NCI-H1048 (cell line): ENCODE measurements around the gene STON1.
"Not testable (repeated sequence)": the region's sequence is repeated elsewhere in the genome, so short reads cannot be mapped to it uniquely, and the experiment has no call there.

Experiments
- DNase-seq: peaks from one replicate; lab custom pipeline; 2025; lab: John Stamatoyannopoulos, UW

Gene STON1

DNA sequence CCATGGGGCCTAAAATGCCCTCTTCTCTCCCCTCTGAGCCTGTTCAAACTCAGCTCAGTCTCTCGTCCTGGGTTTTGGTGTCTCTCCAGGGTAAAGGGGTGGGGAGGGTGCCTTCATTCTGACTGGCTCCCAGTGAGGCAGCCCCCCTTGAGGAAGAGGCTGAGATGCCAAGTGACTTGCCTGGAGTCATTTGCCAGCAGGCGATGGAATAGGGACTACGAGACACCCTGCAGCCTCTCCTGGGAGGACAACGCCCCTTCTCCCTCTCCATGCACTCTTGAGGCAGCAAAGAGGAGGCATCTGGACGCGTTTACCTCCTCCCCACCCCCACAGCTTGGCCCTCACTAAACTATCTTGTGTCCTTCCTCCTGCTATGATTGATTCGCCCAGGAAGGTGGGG is 760 bp upstream of the STON1 start:
- DNase-seq, result no peak

DNA sequence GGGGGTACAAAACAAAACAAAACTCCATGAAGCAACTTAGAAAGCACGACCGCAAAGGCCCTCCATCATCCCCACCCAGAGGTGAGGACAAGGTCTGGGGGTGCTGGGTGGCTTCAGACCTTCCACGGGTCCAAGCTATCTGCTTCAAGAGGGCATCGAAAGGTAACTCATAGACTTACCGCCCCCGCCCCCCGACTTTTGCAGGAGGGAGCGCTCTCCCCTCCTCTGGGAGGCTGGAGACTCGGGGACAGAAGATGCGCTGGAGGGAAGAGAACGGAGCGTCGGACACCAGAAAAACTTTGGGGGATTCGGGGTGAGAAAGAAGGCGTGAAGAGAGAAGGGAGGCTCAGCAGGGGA is 300 bp upstream of the STON1 start:
- DNase-seq, result no peak

DNA sequence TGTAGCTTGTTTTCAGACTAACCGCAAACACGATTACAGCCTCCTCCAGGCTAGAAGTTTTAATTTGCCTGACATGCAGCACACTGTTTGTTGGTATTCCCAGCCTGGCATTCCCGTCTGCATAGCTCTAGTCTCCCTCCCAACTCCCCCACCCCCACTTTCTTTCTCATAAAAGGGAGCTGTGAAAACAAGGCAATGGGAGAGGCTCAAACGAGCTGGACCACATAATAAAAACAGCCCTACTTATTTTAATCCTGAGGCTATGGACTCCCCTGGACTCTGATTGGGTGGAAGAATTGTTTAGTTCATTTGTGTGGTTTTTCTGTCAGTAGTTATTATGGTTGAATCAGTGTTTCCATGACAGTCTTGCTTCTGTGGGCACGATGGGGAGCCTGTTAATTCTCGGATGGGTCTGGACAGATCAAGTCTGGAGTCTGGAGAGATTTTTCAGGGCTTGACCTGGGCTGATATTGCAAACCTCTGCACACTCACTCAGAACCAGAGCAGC is 1.2 kb downstream of the STON1 start:
- DNase-seq, result peak; percentile 89

DNA sequence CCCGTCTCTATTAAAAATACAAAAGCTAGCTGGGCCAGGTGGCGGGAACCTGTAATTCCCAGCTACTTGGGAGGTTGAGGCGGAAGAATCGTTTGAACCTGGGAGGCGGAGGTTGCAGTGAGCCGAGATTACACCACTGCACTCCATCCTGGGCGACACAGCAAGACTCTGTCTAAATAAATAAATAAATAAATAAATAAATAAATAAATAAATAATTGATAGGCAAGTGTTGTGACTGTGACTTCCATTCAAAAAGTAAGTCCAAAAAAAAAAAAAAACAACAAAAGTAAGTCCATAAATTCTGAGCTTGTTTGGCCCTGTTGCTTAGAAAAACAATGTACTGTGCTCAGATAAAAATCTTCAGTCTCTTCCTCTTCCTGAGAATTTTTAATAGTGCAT is 2.2 kb downstream of the STON1 start:
- DNase-seq, result no peak

DNA sequence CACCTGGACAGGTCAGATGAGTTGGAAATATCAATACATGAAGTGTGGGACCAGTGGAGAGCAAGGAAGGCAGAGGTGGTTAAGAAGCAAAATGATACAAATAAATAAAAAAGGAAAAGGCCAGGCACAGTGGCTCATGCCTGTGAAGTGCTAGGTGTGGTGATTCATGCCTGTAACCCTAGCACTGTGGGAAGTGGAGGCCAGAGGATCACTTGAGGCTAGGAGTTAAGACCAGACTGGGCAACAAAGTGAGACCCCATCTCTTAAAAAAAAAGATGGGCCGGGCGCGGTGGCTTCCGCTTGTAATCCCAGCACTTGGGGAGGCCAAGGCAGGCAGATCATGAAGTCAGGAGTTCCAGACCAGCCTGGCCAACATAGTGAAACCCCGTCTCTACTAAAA is 2.9 kb downstream of the STON1 start:
- DNase-seq, result no peak

DNA sequence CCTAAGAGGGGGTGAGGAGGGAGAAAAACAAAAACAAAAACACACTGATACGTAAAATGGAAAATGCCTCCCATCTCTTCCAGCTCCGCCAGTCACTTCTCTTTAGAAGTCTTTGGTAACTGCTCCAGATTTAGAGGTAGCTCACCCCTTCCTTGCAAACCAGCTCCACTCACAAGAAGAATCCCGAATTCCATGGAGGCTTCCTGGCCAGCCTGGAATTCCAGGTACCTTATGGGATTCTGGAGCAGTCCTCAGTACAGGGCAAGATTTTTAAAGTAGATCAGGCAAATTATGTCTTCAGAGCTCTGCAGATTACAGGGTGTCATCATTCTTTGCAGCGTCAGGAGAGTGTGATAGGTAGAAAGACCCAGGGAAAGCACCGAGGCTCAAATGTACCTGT is 4.8 kb downstream of the STON1 start:
- no peak for DNase-seq

DNA sequence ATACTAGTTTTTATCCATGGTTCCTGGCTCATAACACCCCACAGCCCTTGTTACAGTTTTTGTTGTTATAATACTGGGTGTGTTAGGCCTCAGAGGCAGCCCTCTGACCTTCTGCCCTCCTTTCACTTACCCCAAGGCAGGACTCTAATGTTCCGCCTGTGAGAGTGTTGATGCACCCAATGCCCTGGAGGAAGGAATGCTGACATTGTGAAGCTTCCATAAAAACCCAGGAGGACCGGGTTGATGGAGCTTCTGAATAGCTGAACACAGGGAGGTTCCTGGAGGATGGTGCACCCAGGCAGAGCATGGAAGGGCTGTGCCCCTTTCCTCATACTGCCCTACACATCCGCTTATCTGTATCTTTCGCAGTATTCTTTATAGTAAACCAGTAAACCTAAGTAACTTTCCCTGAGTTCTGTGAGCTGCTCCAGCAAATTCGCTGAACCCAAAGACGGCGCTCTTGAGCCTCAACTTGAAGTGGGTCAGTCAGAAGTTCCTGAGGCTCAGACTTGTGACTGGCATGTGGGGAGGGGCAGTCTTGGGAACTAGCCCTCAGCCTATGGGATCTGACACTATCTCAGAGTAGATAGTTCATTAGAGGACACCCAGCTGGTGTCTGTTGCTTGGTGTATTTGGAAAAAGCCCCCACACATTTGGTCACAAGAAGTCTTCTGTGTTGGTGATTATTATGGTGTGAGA is 10.4 kb downstream of the STON1 start:
- DNase-seq, result no peak

DNA sequence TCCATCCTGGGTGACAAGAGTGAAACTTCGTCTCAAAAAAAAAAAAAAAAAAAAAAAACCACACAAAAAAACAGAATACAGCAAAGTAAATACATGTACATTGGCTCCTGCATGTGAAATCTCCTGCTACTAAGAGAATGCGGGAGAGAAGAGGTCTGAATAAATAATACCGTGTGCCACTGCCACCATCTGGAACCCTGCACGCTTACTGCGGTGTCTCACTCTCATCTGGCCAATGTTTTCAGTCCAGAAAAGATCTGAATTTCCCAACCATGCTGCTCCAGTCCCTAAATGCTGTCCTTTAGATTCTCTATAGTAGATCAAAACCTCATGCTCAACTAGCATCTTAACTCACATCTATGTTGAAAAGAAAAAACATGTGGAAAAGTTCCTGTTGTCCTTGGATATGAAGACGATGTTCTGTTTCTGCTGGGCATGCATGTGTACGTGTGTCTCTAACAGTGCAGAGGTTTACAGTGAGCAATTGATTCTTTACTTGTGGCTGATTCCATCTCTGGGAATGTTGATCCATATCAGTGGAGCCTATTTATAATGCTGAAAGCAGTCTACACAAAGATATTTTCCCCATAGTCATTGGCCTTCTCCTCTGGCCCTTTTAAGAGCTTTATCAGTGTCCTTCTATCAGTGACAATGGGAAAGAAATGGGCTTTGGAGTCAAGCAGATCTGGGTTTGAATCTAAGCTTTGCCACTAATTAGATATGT is 11.9 kb downstream of the STON1 start:
- DNase-seq, result no peak

DNA sequence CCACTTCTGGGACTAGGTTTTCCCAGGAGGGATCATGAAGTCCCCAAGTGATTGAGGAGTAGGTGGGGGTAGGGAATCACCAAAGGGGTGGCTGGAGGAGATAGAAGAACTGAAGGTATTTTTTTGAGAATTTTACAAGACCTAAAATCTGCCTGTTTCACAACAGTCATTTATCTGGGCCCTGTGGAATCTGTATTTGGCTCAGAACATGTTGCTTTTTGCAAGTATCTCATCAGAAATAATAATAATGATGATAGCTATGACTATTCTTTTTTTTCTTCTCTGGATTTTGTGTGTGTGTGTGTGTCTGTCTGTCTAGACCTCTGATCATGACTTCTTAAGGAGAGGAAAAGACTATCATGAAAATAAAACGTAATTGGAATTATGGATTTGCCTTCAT is 13.9 kb downstream of the STON1 start:
- no peak for DNase-seq

DNA sequence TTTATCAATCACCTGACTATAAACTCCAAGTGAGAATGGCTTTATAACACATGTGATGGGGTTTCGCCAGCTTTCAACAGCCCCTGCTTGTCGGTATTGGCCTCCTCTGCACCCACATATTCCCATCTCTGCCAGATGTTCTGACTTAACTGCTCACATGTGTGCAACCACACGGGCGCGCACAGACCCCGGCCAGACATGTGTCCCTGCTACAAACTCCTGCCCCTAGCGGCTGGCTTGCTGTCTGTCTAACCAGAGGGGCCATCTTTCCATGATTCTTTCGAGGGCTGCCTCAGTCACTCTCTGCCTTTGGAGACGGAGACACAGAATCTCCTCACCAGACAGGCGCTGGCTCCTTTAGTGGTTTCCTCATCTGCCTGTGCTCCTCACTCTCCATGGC is 15.3 kb downstream of the STON1 start:
- no peak for DNase-seq

DNA sequence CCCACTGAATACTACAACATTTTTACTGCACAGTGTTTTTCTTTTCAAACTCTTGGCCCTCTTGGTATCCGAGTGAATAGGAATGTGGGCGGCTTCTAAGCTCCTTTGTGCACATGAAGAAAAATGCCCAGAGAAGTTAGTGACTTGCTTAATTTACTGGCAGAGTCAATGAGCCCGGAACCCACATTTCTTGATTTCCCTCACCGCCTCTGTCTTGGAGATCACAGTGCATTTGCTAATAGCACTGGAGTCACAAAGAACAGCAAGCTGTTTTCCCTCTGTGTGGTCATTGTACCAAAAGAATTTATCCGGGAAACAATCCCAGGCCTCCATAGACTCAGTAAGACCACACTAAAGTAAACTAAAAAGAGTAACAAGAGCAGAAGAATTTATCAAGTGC is 18.9 kb downstream of the STON1 start:
- no peak for DNase-seq

DNA sequence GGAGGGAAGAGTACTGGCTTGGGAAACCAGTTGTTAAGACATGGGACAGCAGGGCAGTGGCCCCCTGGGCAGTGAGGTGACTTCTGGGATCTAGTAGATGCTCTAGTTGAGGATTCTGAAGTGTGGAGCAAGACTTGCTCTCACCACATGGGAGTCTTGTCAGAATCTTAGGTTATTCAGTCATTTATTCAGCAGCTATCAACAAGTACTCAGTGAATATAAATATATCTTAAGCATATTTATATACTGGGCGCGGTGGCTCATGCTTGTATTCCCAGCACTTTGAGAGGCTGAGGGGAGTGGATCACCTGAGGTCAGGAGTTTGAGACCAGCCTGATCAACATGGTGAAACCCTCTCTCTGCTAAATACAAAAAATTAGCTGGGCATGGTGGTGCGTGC is 20.0 kb downstream of the STON1 start:
- DNase-seq, result no peak

DNA sequence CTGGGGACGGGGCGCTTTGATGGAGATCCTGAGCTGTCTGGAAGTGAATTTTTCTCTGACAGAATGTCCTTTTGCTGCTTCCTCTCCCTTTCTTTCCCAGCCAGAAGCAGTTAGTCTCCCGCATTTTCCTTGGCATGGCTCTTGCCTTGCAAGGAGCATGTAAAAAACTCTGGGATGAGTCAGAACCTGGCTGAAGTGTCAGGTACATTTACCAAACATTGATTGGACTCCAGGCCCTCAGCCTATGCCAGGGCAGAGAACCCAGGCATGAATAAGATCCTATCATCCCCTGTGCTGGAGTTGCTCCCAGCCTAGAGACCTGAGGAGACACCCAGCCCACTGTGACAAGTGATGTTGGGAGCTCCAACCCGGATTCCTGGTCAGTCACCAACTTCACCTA is 21.6 kb downstream of the STON1 start:
- DNase-seq, result no peak

DNA sequence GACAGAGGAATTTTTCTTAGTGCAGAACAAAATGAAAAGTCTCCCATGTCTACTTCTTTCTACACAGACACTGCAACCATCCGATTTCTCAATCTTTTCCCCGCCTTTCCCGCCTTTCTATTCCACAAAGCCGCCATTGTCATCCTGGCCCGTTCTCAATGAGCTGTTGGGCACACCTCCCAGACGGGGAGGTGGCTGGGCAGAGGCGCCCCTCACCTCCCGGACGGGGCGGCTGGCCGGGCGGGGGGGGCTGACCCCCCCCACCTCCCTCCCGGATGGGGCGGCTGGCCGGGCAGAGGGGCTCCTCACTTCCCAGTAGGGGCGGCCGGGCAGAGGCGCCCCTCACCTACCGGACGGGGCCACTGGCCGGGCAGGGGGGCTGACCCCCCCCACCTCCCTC is 25.1 kb downstream of the STON1 start:
- not testable (repeated sequence) for DNase-seq

DNA sequence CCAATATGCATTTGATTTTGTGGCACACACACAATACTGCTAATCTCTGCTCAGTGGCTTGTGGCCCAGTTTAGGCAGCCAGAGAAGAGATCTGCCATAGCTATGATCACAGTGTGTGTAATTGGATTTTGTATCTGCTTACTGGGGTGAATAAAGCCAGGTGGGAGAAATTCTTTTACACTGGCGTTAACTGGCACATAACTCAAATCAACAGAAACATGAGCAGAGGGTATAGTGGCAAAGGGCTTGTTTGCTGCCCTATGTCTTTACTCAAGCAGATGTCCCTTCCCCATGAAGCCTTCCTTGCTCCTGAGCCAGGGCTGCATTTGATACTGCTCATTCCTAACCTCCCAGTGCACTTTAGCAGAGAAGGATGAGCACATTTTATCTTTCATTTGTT is 28.5 kb downstream of the STON1 start:
- no peak for DNase-seq

DNA sequence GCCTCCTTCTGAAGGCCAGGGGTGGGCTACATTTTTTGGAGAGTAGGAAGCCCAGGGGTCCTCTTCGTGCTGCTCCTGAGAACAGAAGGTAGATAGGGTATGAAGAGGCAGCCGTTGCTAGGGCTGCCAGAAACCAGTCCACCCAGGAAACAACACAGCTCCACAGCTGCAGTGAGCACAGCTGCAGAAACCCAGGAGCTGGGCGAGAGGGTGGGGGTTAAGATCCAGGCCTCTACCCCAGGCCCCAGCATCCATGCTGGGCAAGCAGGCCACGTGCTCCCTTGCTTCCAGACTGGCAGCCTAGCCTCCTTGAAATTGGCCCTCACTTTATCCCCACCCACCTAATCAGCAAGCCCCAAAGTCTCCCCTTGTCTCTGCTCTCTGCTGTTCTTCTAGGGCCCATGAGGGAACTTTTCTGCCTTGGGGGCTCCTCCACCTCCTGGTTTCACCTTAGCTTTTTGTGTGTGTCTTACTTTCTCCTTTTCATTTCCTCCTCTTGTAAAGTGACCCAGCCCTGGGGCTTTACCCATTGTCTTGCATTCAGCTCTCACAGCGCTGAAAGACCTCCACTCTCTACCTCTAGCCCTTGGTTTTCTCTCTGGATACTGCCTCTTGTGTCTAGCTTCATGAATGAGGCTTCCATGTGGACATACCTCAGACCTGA is 30.7 kb downstream of the STON1 start:
- no peak for DNase-seq

DNA sequence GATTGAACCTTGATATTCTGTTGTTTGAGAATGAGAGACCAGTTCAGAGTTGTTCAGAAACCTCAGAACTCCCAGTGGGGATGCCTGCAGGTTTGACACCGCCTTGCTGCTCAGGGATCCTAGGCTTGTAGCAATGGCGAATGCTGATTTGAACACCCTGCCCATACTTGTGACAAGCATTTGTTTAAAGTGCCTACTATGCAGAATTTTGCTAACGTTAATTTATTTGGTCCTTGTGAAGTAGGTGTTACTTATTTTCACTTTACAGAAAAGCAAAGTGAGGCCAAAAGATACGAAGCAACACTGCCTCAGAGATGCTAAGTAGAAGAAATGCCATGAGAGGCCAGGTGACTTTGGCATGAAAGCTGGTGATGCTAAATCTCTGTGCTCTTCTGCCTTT is 32.3 kb downstream of the STON1 start:
- no peak for DNase-seq

DNA sequence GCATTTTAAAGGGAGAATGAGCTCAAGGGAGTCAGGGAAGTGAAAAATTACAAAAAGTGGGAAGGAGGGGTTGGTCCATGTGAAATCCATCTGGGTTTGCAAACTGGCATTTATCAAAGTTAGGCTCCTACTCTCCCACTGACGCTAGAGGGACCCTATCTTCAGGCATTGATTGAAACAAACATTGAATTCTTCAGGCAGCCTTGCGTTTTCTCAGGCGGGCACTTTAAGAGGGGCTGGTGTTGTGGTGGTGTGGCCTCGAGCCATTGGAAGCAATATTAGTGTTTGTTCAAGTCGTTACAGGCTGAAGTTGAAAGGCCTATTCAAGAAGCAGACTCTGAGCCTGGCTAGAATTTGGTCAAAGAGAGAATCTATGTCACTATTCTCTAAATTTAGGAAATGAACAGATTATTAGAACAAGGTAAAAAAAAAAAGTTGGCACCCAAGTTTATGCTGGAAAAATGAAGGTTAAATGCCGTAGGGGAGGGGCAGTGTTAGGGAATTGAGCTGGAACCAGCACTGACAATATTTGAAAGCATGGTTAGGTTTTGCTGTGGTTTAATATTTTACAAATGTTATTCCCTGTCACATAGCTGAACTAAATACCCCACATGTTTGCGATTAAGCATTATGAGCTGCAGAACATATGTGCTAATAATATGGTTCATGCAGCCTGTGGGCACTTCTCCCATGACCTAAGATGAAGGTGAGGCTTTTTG is 36.8 kb downstream of the STON1 start:
- DNase-seq, result no peak

DNA sequence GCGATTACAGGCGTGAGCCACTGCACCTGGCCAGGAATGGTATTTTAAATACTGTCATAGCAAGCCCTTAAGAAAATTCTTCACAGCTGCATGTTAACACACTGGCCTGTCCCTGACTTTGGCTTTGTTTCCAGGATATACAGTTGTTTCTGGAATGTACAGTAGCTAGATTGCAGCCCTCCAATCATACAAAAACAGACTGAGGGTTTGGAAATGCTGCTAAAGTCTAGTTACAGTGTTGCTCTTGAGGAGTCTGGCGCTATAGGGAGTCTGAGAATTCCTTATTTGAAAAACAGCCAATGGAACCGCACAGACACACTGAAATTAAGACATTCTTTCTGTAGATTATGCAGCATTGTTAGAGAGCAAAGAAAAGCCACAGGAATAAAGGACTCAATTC is 37.7 kb downstream of the STON1 start:
- no peak for DNase-seq

DNA sequence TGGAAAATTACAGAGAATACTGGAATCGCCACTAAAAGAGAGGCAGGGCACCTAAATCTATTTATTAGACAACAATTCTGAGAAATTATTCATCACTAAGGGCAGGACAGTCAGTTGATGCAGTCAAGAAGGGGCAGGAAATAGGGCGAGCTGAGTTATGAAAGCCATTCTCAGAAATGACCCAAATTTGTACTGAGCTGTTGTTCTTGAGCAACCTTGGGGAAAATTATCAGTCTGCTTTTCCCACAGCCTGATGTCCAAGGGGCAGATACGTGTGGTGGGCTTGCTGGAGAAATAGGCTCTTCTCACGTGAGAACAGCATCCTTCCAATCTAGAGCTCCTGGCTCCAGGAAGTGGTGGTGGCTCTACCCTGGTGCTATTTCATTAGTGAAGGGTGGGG is 38.6 kb downstream of the STON1 start:
- no peak for DNase-seq

DNA sequence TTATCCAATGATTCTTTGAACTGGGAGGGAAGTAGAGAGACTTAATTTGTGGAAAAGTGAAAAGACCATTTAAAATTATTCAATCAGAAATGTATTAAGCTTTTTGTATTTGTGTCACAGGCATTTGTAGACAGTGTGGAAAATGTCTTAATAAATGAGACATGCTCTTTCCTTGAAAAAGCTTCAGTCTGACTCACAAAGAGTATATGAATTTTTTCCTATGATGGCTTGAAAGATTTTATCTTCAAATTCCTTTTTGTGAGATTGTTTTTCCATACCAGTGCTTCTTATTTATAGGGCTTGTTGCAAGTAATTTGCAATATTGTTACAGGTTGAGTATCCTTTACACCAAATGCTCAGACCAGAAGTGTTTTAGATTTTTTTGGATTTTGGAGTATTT is 39.5 kb downstream of the STON1 start:
- DNase-seq, result no peak

DNA sequence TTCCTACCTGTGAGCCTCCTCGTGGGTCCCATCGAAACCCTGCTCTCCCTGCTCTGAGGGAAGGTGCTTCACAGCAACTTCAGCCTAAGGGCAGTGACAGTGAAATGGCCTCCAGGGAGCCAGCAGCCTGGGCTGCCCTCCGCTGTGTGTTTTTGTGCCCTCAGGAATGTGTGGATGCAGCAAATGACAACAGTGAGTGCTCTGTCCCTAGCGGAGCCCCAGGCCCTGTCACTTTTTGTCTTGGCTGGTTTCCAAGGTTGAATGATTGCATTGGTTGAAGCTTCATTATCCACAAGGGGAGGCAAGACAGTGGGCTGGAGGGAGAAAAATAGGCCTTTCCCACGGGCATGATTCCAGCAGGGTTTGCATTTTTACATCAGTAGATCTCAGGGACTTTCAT is 42.9 kb downstream of the STON1 start:
- DNase-seq, result no peak
